GM19099 (cell line): ENCODE measurements around the gene NAGLU.
A peak's percentile ranks its signal among the peaks of the same experiment; 100 is the strongest.

Source experiments
- POLR2A ChIP-seq: IDR thresholded peaks from 3 replicates; pipeline ENCODE4 v1.6.1; 2011; ENCODE audit warnings: low read depth; ENCODE audit not compliant: insufficient read length; ENCODE audit errors: extremely low read depth

Gene NAGLU

DNA sequence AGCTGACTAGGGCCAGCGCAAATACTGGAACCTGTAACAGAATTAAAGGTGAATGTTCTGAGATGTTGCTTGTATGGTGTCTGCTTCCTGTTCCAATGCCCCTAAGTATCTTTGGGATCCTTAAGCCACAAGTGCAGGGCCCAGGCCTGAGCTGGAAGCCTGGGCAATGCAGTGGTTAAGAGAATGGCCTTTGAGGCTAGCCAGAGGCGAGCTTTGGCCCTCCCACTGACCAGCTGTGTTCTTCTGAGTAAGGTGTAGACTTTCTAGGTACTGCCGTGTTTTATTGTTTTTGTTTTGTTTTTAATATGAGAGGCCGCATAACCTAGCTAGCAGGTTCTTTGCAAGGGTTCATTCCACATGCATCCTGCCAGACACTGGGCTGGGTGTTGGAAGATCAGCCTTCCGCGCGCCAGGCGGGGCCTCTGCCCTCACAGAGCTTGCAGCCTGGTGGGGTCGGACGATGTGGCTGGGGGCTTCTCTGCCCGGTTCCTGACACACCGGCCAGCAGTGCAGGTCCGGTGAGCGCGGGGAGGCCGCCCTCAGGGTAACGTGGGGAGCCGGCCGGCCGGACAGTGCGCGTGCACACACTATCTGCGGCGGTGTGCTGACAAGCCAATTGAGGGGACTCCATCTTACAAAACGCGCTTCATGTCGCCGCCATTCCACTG, 30.3 kb downstream of the NAGLU start:
- no peak for TF ChIP-seq POLR2A

DNA sequence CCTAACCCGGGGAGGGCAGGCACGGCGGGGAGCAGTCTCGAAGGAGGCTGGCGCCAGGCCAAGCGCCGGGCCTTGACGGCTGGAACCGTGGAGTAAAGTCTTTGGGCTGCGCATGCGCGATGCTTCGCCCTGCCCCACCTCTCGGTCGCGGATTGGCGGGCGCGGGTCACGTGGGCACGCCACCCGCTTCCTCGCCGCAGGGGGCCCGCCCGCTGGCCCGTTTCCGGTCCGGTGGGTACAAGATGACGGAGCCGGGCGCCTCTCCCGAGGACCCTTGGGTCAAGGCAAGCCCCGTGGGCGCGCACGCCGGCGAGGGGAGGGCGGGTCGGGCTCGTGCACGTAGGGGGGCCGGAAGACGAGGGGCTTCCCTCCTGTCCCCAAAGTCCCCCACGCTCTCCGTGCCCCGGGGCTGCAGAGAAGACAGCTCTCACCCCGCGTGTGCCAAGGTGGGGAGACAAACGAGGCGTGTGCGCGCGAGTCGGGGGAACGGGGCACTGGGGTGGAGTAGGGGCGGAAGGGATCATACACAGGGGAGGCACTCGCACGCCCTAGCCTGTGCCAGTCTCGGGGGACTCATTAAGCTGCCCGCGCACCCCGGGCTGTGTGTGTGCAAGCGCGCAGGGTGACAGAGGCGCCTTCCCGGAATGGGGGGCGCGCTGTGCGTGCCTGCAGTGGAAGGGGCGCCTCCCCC, 31.0 kb downstream of the NAGLU start, which contains the start of gene MLX:
TSS of gene MLX (plus strand) at position 218 of the 691 bp plus-strand sequence. CDS start at position 243, 25 bp downstream.
- TF ChIP-seq POLR2A = peak; percentile 59

DNA sequence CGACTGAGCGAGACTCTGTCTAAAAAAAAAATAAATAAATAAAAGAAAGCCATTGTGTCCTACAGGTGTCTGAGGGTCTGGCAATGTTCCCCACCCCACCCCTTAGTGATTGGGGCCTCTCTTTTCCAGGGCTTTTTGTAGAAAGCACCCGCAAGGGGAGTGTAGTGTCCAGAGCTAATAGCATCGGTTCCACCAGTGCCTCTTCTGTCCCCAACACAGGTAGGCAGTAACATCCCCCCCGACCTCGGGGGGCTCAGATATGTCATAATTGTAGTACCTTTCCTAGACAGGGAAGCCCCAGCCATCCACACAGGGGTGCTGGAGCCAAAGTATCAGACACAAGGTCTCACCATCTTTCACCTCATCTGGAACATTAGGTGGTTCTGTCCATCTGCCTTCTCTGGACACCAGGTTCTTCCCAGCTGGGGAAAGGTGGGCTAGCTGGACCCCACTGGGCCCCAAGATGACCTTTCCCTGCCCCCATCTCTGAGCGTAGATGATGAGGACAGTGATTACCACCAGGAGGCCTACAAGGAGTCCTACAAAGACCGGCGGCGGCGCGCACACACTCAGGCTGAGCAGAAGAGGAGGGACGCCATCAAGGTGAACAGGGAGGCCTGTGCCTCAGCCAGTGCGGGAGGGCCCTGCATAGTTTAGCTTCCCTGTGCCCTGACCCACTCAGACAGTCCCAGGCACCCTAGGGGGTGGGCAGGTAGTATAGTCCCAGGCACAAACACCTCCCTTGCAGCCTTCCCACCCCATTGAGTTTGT, 32.5 kb downstream of the NAGLU start:
- TF ChIP-seq POLR2A = no peak

DNA sequence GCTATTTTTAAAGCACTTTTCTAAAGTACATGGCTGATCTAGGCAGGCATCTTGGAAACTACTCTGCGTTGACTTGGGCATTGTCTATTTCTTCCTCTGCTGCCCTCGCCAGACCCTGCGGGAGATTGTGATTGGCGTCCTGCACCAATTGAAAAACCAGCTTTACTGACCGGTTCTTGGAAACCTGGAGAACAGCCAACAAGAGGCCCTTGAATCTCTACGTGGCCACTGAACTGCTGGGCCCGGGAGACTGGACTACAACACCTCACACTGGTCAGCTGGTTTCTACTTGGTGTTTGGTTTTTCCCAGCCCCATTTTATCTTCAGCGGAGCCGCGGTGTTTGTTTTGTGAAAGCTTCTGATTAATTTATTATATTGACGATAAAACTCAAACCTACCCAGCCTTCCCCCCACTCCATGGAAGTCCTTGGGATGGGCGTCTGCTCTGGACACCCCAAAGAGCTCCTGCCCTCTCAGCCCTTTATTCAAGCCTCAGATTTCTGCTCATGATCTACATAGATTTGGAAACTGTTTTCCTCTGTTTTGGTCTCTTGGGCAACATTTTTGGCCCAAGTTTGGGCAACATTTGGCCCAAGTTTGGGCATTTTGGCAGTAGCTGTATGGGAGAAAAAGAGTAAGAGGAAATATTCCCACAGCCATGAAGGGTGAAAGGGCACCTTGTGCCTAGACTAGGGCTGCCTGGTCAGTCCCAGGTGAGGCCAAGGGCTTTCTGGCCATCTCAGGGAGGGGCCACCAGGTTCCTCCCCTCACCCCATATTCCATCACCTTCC, 35.6 kb downstream of the NAGLU start:
- no peak for TF ChIP-seq POLR2A

GRCh38 chr17:42573095-42573494, 37.1 kb downstream of the NAGLU start:
- TF ChIP-seq POLR2A = no peak

- TF ChIP-seq POLR2A = no peak
Measured at GRCh38 chr17:42574463-42574862, 38.4 kb downstream of the NAGLU start.

DNA sequence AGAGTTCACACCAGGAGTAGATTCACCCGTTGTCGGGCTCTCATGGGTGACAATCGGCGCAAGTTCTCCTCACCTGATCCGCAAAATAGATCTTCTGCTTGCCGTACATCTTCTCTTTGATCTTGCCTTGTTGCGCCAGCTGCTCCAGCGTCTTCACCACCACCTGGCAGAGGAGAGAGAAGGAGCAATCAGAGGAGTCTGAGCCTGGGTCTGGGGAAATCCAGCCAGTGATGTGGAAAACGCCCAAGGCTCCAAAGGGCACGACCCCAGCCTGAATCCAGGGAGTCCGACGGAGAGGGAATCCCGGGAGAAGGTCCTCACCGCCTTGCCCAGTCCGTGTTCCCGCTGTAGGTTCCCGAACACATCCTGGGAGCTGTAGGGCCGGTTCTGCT, 41.1 kb downstream of the NAGLU start:
- TF ChIP-seq POLR2A = no peak

- peak; percentile 89 for TF ChIP-seq POLR2A
Measured at GRCh38 chr17:42577532-42578281, 41.7 kb downstream of the NAGLU start, which contains the start of gene PSMC3IP. TSS of gene PSMC3IP (minus strand) at chr17:42577729. CDS start at chr17:42577686, 43 bp downstream.

DNA sequence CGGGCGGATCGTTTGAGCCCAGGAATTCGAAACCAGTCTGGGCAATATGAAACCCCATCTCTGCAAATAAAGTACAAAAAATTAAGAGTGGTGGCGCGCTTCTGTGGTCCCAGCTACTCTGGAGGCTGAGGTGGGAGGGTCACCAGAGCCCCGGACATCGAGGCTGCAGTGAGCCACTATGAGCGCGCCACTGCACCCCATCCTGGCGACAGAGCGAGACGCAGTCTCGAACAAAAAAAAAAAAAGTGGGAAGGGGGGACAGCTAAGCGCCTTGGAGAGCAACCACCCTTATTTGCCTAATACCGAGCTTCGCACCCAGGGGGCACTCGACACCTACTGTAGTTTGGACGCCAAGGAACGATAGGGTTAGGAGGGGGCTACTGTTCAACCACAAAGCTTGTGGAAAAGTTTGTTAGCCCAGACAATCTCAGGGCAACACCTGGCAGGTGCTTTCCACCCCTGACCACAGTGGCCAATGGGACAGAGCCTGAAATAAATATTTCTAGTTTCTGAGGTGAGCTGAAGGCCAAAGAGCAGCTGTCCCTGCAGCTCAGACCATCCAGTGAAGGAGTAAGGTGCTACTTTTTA, 42.3 kb downstream of the NAGLU start:
- peak; percentile 30 for TF ChIP-seq POLR2A

DNA sequence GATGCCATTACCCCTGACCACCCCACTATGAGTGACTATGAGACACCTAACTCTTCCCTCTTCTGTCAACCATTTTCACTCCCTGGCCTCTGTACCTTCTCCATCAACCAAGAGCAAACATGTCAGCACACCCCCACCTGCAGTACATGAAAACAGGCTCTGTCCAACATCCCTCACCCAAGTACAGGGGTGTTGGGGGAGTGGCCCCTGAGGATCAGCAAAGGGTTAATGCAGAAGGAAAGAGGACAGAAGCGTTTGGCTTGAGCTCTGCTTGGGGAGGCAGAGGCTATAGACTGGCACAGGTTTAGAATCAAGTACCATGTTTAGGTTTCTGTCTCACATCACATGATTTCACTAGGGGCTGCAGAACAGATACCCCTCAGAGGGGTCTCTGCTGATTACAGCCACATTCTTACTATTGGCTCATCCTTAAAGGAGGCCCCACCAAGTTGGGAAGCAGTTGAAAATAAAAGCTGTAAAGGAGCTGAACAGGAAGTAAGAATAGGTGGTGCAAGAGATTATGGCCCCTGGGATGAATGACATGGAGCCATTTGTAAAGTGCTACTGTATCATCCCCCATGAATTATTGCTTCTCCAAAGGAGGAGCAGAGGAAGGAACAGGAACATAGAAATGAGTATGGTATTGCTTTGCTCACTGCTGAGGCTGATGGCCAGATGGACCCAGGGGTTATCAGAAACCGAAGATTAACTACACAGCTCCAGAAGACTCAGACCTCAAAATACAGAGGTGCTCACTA, 43.9 kb downstream of the NAGLU start:
- TF ChIP-seq POLR2A = no peak

GRCh38 chr17:42581744-42582270, 45.8 kb downstream of the NAGLU start:
- no peak for TF ChIP-seq POLR2A

DNA sequence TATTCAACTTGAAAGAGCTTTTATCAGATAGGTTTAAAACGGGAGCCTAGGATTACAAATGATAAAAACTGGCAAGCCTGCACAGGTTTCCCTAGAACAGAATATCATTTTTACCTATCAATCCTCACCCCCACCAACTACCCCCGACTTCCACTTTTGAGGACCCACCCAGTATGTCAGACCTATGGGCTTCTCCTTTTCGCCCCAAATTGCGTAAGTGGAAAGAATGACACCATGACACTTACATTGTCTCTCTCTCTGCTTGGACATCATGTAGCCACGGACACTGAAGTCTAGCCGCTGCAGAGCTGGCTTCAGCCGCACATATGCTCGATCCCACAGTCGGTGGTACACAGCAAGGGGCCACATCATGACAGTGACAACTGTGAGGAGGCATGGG, 48.8 kb downstream of the NAGLU start:
- TF ChIP-seq POLR2A = no peak

- TF ChIP-seq POLR2A = no peak
Measured at GRCh38 chr17:42585353-42585752, 49.3 kb downstream of the NAGLU start.
